HG03432 (cell line): ENCODE measurements around the gene GRB7.
"Not testable (repeated sequence)": the region's sequence is repeated elsewhere in the genome, so short reads cannot be mapped to it uniquely, and the experiment has no call there.

Experiments
- ATAC-seq: cut with Tn5 transposase; IDR thresholded peaks from one replicate; pipeline ENCODE4 v1.9.1; 2021; ENCODE audit warnings: mild to moderate bottlenecking, moderate library complexity; ENCODE audit not compliant: unreplicated experiment

GRB7 gene

GRCh38 chr17:39709319-39709997 lies 28.3 kb upstream of the GRB7 start:
- no peak for ATAC-seq

- ATAC-seq: no peak
Measured at GRCh38 chr17:39709998-39710964, 27.5 kb upstream of the GRB7 start.

- ATAC-seq: not testable (repeated sequence)
Measured at GRCh38 chr17:39711071-39711470, 26.7 kb upstream of the GRB7 start.

GRCh38 chr17:39711851-39712250 lies 25.9 kb upstream of the GRB7 start:
- ATAC-seq: no peak

- ATAC-seq: no peak
Measured at GRCh38 chr17:39714234-39714633, 23.5 kb upstream of the GRB7 start.

GRCh38 chr17:39715375-39716072 lies 22.2 kb upstream of the GRB7 start:
- no peak for ATAC-seq

- no peak for ATAC-seq
Measured at GRCh38 chr17:39716073-39716818, 21.5 kb upstream of the GRB7 start.

- ATAC-seq: no peak
Measured at GRCh38 chr17:39716879-39717536, 20.7 kb upstream of the GRB7 start.

- no peak for ATAC-seq
Measured at GRCh38 chr17:39717660-39718059, 20.1 kb upstream of the GRB7 start.

- ATAC-seq: no peak
Measured at GRCh38 chr17:39719563-39720355, 18.0 kb upstream of the GRB7 start.

GRCh38 chr17:39722104-39722503 lies 15.6 kb upstream of the GRB7 start:
- no peak for ATAC-seq

- no peak for ATAC-seq
Measured at GRCh38 chr17:39722965-39723848, 14.5 kb upstream of the GRB7 start.

GRCh38 chr17:39724731-39725130 lies 13.0 kb upstream of the GRB7 start:
- no peak for ATAC-seq

- ATAC-seq: not testable (repeated sequence)
Measured at GRCh38 chr17:39725923-39726322, 11.8 kb upstream of the GRB7 start.

GRCh38 chr17:39726617-39727016 lies 11.1 kb upstream of the GRB7 start:
- no peak for ATAC-seq

- ATAC-seq: no peak
Measured at GRCh38 chr17:39727556-39727955, 10.2 kb upstream of the GRB7 start.

- ATAC-seq: no peak
Measured at GRCh38 chr17:39729280-39729851, 8.4 kb upstream of the GRB7 start.
